Ovary (tissue), 9 donors: ENCODE results near the gene ITLN2. TPM values are rescaled to one million over a fixed set of nuclear protein-coding genes. Genes with fewer than 3 reads are reported as not detected.
"Not testable (repeated sequence)": the region's sequence is repeated elsewhere in the genome, so short reads cannot be mapped to it uniquely, and the experiment has no call there.

Experiments
- DNase-seq, 5 donors: peaks; one replicate each; pipeline ENCODE4 v3.0.0-alpha.2; 2019 to 2020
- H3K27ac ChIP-seq, 2 donors: fragments of 200-600 bp; one replicate each; pipeline versions ENCODE4 v1.5.1 to v1.8.0; 2019 to 2022
- H3K27me3 ChIP-seq: fragments of 200-600 bp; one replicate; pipeline ENCODE4 v1.8.0; 2022
- H3K36me3 ChIP-seq: fragments of 200-600 bp; sonication (generic); one replicate; pipeline ENCODE4 v1.5.1; 2019
- H3K4me1 ChIP-seq: one replicate; pipeline ENCODE4 v1.8.1; 2013; ENCODE audit warnings: mild to moderate bottlenecking, moderate library complexity; ENCODE audit not compliant: insufficient read depth
- H3K4me3 ChIP-seq: fragments of 200-600 bp; sonication (generic); one replicate; pipeline ENCODE4 v1.5.1; 2017
- H3K9me3 ChIP-seq, 2 donors: fragments of 200-600 bp in 1 of 2; sonication (generic) in 1 of 2; one replicate each; pipeline versions ENCODE4 v1.5.1 to v1.8.1; 2013 to 2019; ENCODE audit warnings: mild to moderate bottlenecking in 1 of 2, moderate library complexity in 1 of 2
- CTCF ChIP-seq, 3 donors: fragments of 450-650 bp in 2 of 3; fragments of 200-600 bp in 1 of 3; IDR thresholded peaks; one replicate each; pipeline versions ENCODE4 v1.5.1 to v1.8.0; 2016 to 2022; ENCODE audit warnings: antibody characterized with exemption in 3 of 3, mild to moderate bottlenecking in 1 of 3
- EP300 ChIP-seq: sonication (generic); formaldehyde crosslinking; IDR thresholded peaks from one replicate; pipeline ENCODE4 v1.6.1; 2017; ENCODE audit warnings: antibody characterized with exemption
- POLR2A ChIP-seq: fragments of 450-650 bp; IDR thresholded peaks from one replicate; pipeline ENCODE4 v1.6.1; 2017; ENCODE audit warnings: antibody characterized with exemption, mild to moderate bottlenecking, moderate library complexity
- WGBS, 3 donors: extraction: QIAGEN DNeasy Blood & Tissue Kit in 1 of 3; methylation state at CpG; one replicate each; pipeline versions ENCODE4 v1.1.5 to v1.1.7; 2013 to 2017; 5-methylcytosine and 5-hydroxymethylcytosine counted together
- intact Hi-C, 4 donors: fragments of 100-400 bp; cut with DNase I; formaldehyde crosslinking; loops; one replicate each; pipeline versions ENCODE4 v1.11.0 to v1.15.1; 2022 to 2023
- polyA plus RNA-seq, 2 donors: library from polyadenylated mRNA; stranded (reverse); fragments of 200-250 nt in 1 of 2; fragments of 350-450 nt in 1 of 2; fragmentation: Illumina TruSeq in 1 of 2; extraction: RNeasy Lipid Tissue Mini Kit (QIAGEN cat#74804) in 1 of 2; gene quantifications; one replicate each; pipeline ENCODE4 v1.2.3, GENCODE V29; 2013 to 2014
- total RNA-seq, 7 donors: library from RNA; depleted of rRNA in 2 of 7; stranded (reverse); fragments of >200 nt in 2 of 7; fragmentation: NEBNext Ultra II Directional in 3 of 7; extraction: Animal tissue kit (Norgen Biotek cat#: 25700) in 3 of 7; gene quantifications; one replicate each; pipeline versions ENCODE4 v1.1.0 to v1.2.4, GENCODE V29; 2016 to 2023
- donor health status: DM: no; HTN: no; CAD: no; lungs with moderate emphysema.
- donor health status: DM: no; HTN: no; CAD: no.
- donor health status: Bipolar disorder and iron deficiency.
- donor health status: DM: yes; HTN: yes; CAD: no.
- donor health status: DM: no; HTN: no; CAD: no.
- donor health status: DM: yes; HTN: yes; CAD: no.

Gene ITLN2
- total and polyA plus RNA-seq, 9 donors, result 0.53 to 7.6 (median 2.3) TPM

GRCh38 chr1:160997323-160998038 is 42.9 kb upstream of the ITLN2 start:
- intact Hi-C loops, result loop anchor here in 3 of 4 donors (5.0 to 10.0 kb wide), 3 partner anchors 45 to 273 kb away; partner anchors contain the start of gene KLHDC9 (in 2 of the 3)
- WGBS, 3 donors, result 47 to 69% (median 69%) methylated on average over 1 of the region's 1 CpG

GRCh38 chr1:160996178-160996577 is 41.6 kb upstream of the ITLN2 start:
- Histone ChIP-seq H3K4me3 (no peak overlapping the region), H3K27ac (no peak overlapping the region), H3K4me1 (no peaks in the 10 kb centered on the region), H3K9me3 (no peaks in the 10 kb centered on the region), H3K27me3 (no peaks in the 10 kb centered on the region), H3K36me3 (no peaks in the 10 kb centered on the region)
- intact Hi-C loops, result loop anchor here in 3 of 4 donors (5.0 to 10.0 kb wide), 3 partner anchors 46 to 271 kb away; partner anchors contain the start of gene KLHDC9 (in 2 of the 3)
- DNase-seq, result no peak
- 77 to 90% (median 83%) methylated on average over 3 of the region's 3 CpGs for WGBS, 3 donors
- TF ChIP-seq EP300 (no peak), CTCF (IDR thresholded peaks at IDR 0.05) (no peak), POLR2A (no peak)

More at GRCh38 chr1:160997323-160998038, 42.9 kb upstream of the ITLN2 start:
- TF ChIP-seq EP300 (no peak), CTCF (IDR thresholded peaks at IDR 0.05) (peak in 2 of 3 donors; percentile 9 to 15)
- H3K27me3 ChIP-seq, result no peaks in the 10 kb centered on the region
- no peak overlapping the region for H3K4me3 ChIP-seq
- no peaks in the 10 kb centered on the region for H3K36me3 ChIP-seq
- H3K27ac ChIP-seq, result peak overlapping the region in 1 of 2 donors; percentile 29
- no peaks in the 10 kb centered on the region for H3K9me3 ChIP-seq
- no peaks in the 10 kb centered on the region for H3K4me1 ChIP-seq
- peak; percentile 43 to 67 (median 63) for DNase-seq

GRCh38 chr1:160993544-160994193 is 39.1 kb upstream of the ITLN2 start:
- Histone ChIP-seq H3K36me3 (no peaks in the 10 kb centered on the region), H3K27ac (no peak overlapping the region), H3K9me3 (no peaks in the 10 kb centered on the region), H3K4me3 (no peak overlapping the region), H3K4me1 (no peaks in the 10 kb centered on the region), H3K27me3 (no peaks in the 10 kb centered on the region)
- DNase-seq, result no peak
- intact Hi-C loops, result loop anchor here in 3 of 4 donors (2.0 to 10.0 kb wide), 4 partner anchors 101 to 269 kb away; partner anchors contain the start of gene KLHDC9 (in 2 of the 3)
- TF ChIP-seq POLR2A (no peak), CTCF (IDR thresholded peaks at IDR 0.05) (peak in 1 of 3 donors; percentile 41)
- 73 to 74% (median 73%) methylated on average over 14 of the region's 14 CpGs for WGBS, 3 donors

- WGBS, 3 donors, result 84 to 85% (median 85%) methylated on average over 4 of the region's 4 CpGs
- not testable (repeated sequence) for H3K4me1 ChIP-seq, H3K4me3 ChIP-seq, DNase-seq, H3K36me3 ChIP-seq, H3K27me3 ChIP-seq, H3K27ac ChIP-seq, H3K9me3 ChIP-seq
- intact Hi-C loops, result loop anchor here in 3 of 4 donors (5.0 to 10.0 kb wide), 3 partner anchors 103 to 267 kb away; partner anchors contain the start of gene KLHDC9 (in 2 of the 3)
Measured at GRCh38 chr1:160992036-160992435, 37.4 kb upstream of the ITLN2 start.
